GM23338 (cell line): ENCODE results near the gene GPR108.

Source experiments
- CREB1 ChIP-seq: fragments of 250-450 bp; sonication (Bioruptor Pico); IDR thresholded peaks from 2 replicates; pipeline ENCODE4 v1.5.0; 2020; ENCODE audit warnings: low read depth, mild to moderate bottlenecking, moderate library complexity
- EZH2 ChIP-seq: fragments of 200-600 bp; sonication (generic); IDR thresholded peaks from one replicate; pipeline ENCODE4 v1.8.0; 2017; ENCODE audit warnings: antibody characterized with exemption, mild to moderate bottlenecking, low read depth; ENCODE audit not compliant: unreplicated experiment
- EZH2phosphoT487 ChIP-seq: fragments of 200-600 bp; sonication (generic); IDR thresholded peaks from one replicate; pipeline ENCODE4 v1.8.1; 2018; ENCODE audit warnings: antibody characterized with exemption; ENCODE audit not compliant: unreplicated experiment
- JUNB ChIP-seq: IDR thresholded peaks from one replicate; pipeline ENCODE4 v1.6.1; 2016; ENCODE audit warnings: antibody characterized with exemption; ENCODE audit not compliant: unreplicated experiment
- POLR2AphosphoS5 ChIP-seq: IDR thresholded peaks from 2 replicates; pipeline ENCODE4 v1.6.1; 2016; ENCODE audit warnings: antibody characterized with exemption, low read depth
- ZNF114 ChIP-seq: fragments of 250-450 bp; sonication (Bioruptor Pico); IDR thresholded peaks from 2 replicates; pipeline ENCODE4 v1.5.0; 2020; ENCODE audit warnings: mild to moderate bottlenecking, moderate library complexity
- ZNF331 ChIP-seq: fragments of 250-450 bp; sonication (Bioruptor Pico); IDR thresholded peaks from 2 replicates; pipeline ENCODE4 v1.5.0; 2020; ENCODE audit warnings: low read depth, mild to moderate bottlenecking, moderate library complexity
- TF ChIP-seq, protein P1 (sequence below), 2 experiments: fragments of 200-600 bp in 1 of 2; sonication (generic) in 1 of 2; conservative IDR thresholded peaks; 2 replicates each; pipeline versions ENCODE4 v1.5.1 to v1.6.1; 2016 to 2017; ENCODE audit warnings: antibody characterized with exemption in 2 of 2, low read depth in 2 of 2, mild to moderate bottlenecking in 2 of 2, moderate library complexity in 1 of 2
- TF ChIP-seq, protein P2 (sequence below): IDR thresholded peaks from 2 replicates; pipeline ENCODE4 v1.6.1; 2016; ENCODE audit warnings: antibody characterized with exemption
- TF ChIP-seq, protein P3 (sequence below): IDR thresholded peaks from one replicate; pipeline ENCODE4 v1.6.1; 2018; ENCODE audit warnings: antibody characterized with exemption; ENCODE audit not compliant: unreplicated experiment

DNA sequence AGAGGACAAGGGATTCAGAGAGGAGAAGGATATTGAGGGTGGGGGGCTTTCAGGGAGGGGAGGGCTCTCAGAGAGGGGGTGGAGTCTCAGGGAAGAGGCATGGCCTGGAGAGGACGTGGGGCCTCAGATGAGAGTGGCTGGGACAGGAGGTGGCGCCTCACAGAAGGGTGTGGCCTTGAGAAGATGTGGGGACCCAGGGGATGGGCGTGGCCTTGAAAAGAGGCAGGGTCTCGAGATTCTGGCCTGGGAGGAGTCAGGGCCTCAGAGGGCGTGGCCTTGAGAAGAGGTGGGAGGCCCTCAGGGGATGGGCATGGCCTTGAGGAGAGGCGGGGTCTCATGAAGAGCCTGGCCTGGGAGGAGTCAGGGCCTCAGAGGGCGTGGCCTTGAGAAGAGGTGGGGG lies 43.7 kb downstream of the GPR108 start:
- TF ChIP-seq, protein P1, sequence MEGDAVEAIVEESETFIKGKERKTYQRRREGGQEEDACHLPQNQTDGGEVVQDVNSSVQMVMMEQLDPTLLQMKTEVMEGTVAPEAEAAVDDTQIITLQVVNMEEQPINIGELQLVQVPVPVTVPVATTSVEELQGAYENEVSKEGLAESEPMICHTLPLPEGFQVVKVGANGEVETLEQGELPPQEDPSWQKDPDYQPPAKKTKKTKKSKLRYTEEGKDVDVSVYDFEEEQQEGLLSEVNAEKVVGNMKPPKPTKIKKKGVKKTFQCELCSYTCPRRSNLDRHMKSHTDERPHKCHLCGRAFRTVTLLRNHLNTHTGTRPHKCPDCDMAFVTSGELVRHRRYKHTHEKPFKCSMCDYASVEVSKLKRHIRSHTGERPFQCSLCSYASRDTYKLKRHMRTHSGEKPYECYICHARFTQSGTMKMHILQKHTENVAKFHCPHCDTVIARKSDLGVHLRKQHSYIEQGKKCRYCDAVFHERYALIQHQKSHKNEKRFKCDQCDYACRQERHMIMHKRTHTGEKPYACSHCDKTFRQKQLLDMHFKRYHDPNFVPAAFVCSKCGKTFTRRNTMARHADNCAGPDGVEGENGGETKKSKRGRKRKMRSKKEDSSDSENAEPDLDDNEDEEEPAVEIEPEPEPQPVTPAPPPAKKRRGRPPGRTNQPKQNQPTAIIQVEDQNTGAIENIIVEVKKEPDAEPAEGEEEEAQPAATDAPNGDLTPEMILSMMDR (conservative IDR thresholded peaks at IDR 0.05; ENCODE audit: low read depth in 2 of 2): no peak
- no peak for TF ChIP-seq EZH2
- TF ChIP-seq ZNF331: no peak
- no peak for TF ChIP-seq POLR2AphosphoS5
- no peak for TF ChIP-seq EZH2phosphoT487
- TF ChIP-seq, protein P2, sequence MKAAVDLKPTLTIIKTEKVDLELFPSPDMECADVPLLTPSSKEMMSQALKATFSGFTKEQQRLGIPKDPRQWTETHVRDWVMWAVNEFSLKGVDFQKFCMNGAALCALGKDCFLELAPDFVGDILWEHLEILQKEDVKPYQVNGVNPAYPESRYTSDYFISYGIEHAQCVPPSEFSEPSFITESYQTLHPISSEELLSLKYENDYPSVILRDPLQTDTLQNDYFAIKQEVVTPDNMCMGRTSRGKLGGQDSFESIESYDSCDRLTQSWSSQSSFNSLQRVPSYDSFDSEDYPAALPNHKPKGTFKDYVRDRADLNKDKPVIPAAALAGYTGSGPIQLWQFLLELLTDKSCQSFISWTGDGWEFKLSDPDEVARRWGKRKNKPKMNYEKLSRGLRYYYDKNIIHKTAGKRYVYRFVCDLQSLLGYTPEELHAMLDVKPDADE: no peak
- TF ChIP-seq JUNB: no peak
- TF ChIP-seq, protein P3, sequence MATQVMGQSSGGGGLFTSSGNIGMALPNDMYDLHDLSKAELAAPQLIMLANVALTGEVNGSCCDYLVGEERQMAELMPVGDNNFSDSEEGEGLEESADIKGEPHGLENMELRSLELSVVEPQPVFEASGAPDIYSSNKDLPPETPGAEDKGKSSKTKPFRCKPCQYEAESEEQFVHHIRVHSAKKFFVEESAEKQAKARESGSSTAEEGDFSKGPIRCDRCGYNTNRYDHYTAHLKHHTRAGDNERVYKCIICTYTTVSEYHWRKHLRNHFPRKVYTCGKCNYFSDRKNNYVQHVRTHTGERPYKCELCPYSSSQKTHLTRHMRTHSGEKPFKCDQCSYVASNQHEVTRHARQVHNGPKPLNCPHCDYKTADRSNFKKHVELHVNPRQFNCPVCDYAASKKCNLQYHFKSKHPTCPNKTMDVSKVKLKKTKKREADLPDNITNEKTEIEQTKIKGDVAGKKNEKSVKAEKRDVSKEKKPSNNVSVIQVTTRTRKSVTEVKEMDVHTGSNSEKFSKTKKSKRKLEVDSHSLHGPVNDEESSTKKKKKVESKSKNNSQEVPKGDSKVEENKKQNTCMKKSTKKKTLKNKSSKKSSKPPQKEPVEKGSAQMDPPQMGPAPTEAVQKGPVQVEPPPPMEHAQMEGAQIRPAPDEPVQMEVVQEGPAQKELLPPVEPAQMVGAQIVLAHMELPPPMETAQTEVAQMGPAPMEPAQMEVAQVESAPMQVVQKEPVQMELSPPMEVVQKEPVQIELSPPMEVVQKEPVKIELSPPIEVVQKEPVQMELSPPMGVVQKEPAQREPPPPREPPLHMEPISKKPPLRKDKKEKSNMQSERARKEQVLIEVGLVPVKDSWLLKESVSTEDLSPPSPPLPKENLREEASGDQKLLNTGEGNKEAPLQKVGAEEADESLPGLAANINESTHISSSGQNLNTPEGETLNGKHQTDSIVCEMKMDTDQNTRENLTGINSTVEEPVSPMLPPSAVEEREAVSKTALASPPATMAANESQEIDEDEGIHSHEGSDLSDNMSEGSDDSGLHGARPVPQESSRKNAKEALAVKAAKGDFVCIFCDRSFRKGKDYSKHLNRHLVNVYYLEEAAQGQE: no peak
- no peak for TF ChIP-seq CREB1 (CRISPR knock-in tag)
- TF ChIP-seq ZNF114 (CRISPR knock-in tag): no peak
